Measurements from ENCODE around the gene ZDHHC15. TPM values are rescaled to one million over a fixed set of nuclear protein-coding genes. Genes with fewer than 3 reads are reported as not detected.

Gene ZDHHC15, protein sequence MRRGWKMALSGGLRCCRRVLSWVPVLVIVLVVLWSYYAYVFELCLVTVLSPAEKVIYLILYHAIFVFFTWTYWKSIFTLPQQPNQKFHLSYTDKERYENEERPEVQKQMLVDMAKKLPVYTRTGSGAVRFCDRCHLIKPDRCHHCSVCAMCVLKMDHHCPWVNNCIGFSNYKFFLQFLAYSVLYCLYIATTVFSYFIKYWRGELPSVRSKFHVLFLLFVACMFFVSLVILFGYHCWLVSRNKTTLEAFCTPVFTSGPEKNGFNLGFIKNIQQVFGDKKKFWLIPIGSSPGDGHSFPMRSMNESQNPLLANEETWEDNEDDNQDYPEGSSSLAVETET
- total RNA-seq (2014; rRNA removed; shearing (Covaris generic)): 0.05 TPM in 1 of 2 replicates, not detected in the other

GRCh38 chrX:75522565-75523431 is at the start of gene ZDHHC15:
TSS of gene ZDHHC15 (minus strand) at chrX:75523037. CDS start at chrX:75523024, 13 bp downstream.

Other genes starting within 250 kb of the ZDHHC15 start
- gene UPRT, start 249.0 kb downstream of the ZDHHC15 start, total RNA-seq (2014; rRNA removed; shearing (Covaris generic)): 8.6 and 9.0 TPM in 2 replicates